NCI-H1930 (cell line): ENCODE results near the gene PLCG1.
"Not testable (repeated sequence)": the region's sequence is repeated elsewhere in the genome, so short reads cannot be mapped to it uniquely, and the experiment has no call there.

ENCODE experiments used
- DNase-seq, 2 experiments: peaks; one replicate each; lab custom pipeline; 2025; lab: John Stamatoyannopoulos, UW

The PLCG1 gene

DNA sequence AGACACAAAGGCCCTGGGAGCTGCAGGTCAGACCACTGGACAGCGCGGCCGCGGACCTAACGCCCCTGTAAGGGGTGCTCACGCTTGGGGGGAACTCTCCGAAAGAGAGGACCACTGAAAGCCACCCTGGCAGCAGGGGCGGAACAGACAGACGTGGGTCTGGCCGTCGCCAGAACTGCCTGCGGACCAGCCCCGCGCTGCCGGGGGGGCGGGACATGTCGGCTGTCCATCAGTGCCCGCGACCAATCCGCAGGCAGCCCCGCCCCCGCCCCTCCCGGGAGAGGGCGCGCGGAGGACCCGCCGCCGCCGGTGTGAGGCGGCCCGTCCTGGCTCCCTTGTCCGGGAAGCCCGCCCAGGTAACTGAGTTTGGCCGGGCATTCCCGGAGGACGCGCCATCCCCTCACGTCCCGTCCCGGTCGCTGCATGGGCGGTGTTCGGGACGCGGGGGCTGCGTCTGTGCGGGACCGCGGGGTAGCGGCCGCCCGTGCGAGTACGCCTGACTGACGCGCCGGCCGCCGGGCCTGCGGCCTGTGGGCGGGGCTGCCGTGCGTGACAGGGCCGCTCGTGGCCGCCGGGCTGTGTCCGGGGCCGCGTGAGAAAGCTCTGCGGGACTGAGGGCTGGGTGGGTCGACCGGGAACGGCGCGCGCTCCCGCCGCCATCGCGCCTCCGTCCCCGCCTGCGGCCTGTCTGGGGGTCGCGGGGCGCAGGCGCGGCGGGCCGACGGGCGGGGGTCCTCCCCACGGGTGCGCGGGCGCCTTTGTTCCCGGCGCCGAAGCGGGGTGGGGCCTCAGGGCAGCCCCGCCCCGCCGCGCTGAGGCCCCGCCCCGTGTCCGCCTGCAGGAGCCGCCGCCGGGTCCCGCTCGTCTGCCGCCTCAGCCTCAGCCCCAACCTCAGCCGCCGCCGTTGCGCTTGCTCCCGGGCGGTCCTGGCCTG is at the start of gene PLCG1:
PLCG1 (plus strand) TSS at position 864 of the 934 bp plus-strand sequence. CDS start 99 bp downstream, outside the sequence.
- DNase-seq: peak; percentile 79 to 89

DNA sequence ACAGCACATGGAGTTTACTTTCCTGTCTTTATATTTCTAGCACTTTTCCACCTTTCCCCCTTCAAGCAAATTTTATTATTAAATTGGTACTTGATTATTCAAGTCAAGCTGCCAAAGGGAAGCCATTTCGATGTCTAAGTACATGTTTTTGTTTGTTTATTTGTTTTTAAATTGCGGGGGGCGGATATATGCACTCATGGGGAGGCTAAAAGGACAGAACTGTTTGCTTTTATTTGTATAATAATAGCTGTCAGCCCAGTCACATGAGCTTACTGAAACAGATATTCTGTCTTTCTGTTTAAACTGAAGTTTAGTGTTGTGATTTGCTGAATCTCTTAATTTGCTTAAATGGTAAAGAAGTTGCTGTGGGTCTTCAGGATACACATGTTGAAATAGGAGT is 49.6 kb upstream of the PLCG1 start:
- DNase-seq: no peak

DNA sequence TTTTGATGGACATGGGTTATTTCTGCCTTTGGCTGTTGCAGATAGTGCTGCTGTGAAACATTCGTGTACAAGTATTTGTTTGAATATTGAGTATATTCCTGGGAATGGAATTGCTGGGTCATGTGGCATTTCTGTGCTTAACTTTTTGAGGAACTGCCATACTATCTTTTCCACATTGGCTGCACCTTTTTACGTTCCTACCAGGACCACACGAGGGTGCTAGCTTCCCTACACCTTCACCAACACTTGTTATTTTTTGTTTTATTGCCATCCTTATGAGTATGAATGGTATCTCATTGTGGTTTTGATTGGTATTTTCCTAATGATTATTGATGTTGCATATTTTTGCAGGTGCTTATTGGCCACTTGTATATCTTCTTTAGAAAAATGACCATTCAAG is 47.8 kb upstream of the PLCG1 start:
- DNase-seq: no peak

DNA sequence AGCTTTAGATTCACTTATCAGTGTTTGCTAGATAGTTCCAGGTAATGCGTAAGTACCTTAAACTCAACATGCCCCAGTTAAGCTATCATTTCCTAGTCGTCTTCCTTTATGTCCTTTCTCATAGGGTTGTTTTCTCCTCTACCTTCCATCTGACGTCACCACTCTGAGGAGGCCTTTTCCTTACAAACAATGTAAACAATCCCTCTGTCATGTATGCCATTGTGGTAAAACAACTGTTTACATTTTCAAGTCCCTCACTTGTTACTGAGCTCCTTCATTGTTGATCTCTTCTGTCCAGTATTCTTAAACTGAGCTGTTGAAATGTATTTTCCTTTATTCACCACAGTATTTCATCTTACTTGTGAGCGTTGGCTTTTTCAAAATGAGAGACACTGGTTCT is 45.4 kb upstream of the PLCG1 start:
- no peak for DNase-seq

DNA sequence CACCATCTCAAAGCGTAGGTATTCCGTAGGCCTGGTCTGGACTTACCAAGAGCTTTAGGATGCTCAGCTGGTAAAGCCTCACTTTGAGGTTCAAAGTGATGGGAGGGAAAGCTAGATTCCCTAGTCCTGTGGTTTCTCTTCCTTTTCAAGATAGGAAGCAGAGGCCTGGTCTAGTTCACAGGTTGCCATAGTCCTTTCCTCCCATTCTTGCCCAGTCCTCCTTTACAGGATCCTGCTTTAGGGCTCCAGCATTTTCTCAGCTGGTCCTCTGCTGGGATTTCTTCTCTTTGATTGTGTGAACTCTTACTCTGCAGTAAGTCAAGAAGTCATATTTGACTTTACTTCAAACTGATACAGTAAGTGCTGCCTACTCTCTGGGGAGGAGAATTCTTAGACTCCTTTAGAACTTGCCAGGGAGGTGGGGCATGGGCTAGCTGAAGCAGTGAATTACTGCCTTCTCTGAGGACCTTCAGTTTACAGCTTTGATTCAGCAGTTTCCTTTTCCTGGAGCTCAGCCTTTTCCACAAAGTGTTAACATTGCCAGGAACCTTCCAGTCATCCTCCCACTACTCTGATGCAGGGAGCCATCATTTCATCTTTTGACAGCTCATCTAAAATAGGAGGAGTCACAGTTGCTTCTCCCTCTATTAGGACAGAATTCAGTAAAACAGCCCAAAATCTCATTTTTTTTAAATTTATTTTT is 42.8 kb upstream of the PLCG1 start:
- no peak for DNase-seq

DNA sequence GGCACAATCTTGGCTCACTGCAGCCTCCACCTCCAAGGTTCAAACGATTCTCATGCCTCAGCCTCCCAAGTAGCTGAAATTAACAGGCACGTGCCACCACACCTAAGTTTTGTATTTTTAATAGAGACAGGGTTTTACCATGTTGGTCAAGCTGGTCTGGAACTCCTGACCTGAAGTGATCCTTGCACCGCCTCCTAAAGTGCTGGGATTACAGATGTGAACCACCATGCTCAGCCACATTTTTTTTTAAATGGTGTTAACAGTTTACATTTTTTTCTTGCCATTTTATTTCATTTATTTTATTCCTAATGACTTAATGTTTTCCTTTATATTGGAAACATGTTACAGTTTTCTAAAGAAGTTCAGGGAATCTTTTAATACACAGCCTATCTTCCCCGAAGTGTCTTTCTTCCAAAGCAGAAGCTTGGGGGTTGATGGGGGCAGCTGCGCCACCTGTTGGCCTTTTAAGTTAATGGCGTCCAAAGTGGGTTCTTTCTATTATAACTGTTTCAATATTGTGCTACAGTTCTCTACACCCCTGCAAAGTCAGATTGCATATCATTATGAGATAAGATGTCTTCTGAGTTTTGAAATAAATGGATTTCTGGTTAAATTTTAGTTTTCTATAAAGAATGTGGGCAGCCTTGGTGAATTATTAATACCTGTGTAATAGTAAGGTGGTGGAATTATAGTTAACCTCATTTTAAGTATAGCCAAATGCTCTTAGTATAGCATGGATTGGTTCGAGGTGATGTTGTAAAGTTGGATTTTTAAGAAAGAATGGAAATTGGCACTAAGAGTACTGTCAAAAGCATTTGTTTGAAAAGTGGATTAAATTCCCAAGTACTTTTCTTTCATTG is 42.0 kb upstream of the PLCG1 start:
- DNase-seq: peak in 1 of 2 experiments; percentile 26

DNA sequence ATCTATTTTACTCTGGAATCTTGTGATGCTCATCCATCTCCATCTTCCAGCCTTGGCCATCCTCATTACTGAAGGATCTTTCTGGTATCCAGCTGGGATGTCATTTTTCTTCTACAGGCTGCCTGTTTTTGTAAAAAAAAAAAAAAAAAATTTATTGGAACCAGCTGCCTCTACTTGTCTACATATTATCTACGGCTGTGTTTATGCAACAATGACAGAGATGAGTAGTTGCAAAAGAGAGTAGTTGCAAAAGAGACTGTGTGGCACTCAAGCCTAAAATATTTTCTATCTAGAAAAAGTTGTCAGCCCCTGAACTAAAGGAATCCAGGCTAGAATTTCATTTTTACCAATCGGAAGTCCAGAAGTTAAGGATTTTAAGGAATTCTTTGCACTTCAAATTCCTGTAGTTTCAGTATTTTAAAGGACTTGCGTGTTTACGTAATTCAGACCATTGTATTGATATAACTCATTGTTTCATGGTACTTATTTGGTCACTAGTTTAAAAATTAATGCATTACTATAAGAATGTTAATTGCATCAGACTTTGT is 38.6 kb upstream of the PLCG1 start:
- DNase-seq: no peak

DNA sequence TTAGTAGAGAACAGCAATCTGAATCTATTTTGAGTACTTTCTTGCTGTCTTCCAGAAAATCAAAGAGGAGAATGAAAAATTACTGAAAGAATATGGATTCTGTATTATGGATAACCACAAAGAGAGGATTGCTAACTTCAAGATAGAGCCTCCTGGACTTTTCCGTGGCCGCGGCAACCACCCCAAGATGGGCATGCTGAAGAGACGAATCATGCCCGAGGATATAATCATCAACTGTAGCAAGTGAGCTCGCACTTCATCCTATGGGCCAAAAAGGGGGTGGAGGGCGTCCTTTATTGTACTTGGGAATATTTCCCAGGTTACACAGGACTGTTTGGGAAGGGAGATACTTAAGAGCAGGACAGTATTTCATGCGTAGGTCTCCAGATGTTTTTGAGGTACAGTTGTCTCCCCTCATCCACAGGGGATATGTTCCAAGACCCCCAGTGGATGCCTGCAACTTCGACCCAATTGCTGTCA is 37.3 kb upstream of the PLCG1 start:
- DNase-seq: no peak

DNA sequence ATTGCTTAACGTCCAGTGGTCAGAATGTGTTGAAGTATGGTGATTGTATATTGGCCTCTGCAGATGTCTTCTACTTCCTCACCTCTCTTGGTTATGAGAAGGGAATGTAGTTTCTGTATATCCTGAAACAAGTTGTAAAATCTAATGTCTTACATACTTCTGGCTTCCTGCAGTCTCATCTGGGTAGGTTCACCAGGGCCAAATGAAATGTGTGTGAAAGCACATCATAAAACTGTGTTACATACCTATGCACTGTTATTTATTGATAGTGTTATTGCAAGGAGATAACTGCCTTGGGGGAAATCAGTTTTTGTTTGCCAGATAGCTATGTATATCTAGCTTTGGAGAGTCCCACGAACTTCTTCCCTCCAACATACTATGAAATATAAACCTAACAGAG is 35.7 kb upstream of the PLCG1 start:
- DNase-seq: no peak

DNA sequence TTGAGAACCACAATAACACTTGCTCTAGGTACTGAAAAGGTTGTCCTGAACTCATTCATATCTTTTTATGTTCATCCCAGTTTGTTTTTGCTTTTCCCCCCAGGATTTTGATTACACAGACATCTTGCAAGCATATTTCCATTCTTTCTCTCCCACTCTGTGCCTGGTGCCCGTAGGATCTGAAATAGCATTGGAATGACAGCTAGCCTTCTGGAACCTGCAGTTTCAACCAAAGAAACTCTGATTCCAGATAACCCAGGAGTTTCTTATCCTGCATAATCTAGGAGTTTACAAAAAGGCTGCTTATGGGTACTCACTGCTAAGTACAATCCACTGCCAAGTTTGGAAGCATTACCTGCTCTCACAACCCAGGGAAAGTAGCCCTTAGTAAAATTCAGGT is 28.8 kb upstream of the PLCG1 start:
- DNase-seq: no peak

DNA sequence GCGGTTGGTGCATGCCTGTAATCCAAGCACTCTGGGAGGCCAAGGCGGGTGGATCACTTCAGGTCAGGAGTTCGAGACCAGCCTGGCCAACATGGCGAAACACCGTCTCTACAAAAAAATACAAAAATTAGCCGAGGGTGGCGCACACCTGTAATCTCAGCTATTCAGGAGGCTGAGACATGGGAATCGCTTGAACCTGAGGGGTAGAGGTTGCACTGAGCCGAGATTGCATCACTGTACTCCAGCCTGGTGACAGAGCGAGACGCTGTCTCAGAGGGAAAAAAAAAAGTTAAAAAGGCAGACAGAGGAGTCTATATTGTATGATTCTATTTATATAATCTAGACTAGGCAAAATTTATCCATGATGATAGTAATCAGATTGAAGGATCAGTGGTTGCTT is 27.3 kb upstream of the PLCG1 start:
- DNase-seq: no peak

DNA sequence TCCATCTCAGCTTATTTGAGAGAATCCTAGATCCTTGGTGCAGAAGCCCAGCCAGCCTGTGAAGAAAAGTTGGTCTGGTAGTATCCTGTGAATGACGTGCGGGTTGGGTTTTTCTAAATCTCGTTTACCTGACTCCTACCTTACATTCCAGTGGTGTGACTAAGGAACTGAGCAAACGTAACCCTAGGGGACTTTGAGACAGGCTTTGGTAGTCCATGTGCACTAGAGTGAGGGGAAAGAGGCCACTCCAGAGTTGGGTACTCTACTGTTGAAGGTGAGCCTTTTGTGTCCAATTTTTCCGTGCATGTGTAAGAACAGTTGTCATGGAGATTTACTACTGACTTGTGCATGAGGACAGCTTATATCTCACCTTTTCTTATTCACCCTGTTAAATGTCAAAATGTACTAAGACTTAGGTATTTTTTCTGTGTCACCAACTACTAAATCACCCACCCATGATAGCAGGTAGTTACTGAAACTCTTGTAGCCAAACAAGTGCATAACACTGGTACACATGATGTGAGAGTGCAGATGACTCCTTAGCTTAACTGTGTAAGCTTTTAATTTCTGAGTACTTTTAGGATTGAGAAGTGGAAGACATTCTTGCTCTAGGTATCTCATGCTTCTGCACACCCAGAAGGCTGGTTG is 26.3 kb upstream of the PLCG1 start:
- DNase-seq: no peak

DNA sequence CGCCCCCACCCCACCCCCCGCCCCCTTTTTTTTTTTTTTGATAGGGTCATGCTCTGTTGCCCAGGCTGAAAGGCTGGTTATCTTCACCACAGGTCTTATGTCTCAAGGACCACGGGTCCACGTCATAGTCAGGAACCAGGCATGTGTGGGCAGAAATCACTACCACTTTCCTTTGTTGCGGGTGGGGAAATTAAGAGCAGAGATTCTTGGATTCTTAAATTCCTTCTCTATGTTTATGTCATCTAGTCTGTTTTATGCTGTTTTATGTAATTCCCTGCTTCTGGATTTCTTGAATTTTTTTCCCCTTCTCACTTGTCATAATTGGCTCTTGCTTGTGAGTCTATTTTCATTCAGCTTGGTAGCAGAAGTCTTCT is 25.8 kb upstream of the PLCG1 start:
- no peak for DNase-seq

DNA sequence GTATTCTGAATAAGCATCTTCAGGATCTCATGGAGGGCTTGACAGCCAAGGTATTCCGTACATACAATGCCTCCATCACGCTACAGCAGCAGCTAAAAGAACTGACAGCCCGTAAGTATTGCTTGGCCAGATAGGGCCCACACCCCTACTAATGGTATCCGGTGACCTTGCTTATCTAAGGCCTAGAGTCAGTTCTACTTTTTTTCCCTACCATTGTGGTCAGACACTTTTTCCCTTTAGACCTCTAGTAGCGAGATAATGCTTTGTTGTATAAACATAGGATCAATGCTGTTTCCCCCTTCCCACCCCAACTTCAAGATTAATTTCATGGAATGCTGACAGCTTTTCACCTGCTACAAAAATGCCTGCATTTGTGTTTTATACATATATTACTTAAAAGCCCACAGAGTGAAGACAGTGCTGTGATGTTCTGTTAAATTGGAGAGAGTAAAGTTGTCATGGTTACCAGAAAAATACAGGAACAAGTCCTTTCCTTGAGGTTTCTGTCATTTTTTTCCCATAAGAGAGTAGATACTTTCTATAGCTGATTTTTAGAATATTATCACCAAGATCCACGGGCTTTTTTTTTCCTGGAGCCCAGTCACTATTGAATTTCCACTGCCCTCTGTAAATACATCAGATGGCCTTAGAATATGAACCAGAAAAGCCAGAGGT is 20.9 kb upstream of the PLCG1 start:
- no peak for DNase-seq

DNA sequence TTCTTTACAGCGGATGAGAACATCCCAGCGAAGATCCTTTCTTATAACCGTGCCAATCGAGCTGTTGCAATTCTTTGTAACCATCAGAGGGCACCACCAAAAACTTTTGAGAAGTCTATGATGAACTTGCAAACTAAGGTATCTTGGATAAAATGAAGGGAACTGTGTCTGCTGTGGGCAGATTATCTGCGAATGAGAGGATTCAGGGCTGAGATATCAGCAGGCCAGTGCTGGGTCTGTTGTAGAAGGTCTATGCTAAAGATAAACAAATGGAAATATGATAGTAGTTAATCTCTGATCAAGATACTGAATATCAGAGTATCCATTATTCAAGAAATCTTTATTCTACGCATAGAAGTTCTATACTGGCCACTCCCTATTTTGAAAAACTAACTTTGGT is 19.2 kb upstream of the PLCG1 start:
- DNase-seq: not testable (repeated sequence)

DNA sequence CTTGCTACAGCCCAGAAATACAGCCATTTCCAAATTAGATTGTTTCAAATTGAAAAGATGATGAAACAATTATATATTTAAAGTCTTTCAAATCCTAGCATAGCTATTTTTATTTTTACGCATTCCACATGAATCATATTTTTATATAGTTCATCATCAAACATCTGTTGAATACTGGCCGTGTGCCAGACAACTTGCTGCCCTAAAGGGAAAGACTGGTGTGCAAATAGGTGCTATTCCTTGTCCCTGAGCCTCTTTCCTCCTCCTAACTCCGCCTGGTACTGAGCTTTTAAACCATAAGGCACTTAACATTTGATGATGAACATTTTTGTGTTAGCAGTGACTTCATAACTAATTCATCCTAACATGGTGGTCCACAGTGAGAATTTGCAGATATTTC is 18.7 kb upstream of the PLCG1 start:
- DNase-seq: no peak

DNA sequence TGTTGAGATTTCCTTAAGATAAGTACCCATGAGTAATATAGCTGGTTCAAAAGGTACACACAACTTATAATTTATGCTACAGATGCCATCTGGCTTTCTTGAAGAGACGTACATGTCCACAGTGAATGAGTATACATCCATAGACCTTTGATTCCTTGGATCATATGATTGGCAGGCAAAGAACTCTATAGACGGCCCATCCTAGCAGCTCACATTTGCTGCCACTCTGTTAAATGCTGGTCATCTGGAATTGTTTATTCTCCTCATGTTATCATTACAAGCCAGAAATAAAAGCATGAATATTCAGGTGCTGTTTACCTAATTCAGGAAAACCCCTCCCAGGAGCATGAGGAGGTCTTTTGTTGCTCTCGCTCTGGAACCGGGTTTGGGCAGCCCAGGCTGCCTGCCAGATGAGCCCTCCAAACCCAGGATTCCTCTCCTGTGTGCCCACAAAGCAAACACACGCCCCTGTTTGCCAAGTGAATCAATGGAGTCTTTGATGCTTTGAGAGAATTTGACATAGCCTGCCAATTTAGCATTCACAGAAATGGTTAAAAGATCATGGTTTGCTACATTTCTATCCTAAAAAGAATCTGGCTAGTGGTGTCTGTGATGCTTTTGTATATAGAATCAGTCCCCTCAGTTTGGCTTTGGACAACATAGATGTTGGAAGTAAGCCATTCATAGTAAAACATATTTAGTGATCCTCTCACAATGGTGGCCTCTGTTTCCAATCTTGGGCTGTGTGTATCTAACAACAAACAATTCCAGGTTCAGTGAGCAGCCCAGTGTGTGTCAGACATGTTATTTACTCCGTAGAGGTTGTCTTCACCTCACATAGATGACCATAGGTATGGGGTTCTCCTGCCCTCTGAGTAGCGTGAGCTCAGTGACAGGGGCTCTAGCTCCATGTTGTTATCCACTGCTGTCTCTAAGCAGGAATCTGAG is 17.5 kb upstream of the PLCG1 start:
- no peak for DNase-seq

DNA sequence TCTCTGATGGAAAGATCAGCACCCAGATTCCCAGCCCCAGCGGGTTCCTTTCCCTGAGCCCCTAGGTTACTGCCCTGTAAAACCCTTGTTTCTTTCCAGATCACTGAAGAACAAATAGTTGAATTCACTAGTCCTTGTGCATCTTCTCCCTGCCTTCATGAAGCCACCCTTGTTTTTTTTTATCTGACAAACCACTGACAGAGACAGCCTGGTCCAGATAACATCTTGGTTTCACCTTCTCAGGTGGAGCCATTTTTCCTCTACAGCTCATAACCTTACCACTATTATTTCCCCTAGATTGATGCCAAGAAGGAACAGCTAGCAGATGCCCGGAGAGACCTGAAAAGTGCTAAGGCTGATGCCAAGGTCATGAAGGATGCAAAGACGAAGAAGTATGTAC is 15.9 kb upstream of the PLCG1 start:
- no peak for DNase-seq

DNA sequence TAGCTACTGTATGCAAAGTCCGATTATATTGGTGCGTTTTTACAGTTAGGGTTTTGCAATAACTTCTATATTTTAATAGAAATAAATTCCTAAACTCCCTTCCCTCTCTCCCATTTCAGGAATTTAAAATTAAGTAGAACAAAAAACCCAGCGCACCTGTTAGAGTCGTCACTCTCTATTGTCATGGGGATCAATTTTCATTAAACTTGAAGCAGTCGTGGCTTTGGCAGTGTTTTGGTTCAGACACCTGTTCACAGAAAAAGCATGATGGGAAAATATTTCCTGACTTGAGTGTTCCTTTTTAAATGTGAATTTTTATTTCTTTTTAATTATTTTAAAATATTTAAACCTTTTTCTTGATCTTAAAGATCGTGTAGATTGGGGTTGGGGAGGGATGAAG is 13.7 kb upstream of the PLCG1 start:
- no peak for DNase-seq
